ENCODE data around the gene MASP1.

GRCh38 chr3:187310226-187310625 is 18.7 kb upstream of the MASP1 start:
- TF ChIP-seq, protein P1, sequence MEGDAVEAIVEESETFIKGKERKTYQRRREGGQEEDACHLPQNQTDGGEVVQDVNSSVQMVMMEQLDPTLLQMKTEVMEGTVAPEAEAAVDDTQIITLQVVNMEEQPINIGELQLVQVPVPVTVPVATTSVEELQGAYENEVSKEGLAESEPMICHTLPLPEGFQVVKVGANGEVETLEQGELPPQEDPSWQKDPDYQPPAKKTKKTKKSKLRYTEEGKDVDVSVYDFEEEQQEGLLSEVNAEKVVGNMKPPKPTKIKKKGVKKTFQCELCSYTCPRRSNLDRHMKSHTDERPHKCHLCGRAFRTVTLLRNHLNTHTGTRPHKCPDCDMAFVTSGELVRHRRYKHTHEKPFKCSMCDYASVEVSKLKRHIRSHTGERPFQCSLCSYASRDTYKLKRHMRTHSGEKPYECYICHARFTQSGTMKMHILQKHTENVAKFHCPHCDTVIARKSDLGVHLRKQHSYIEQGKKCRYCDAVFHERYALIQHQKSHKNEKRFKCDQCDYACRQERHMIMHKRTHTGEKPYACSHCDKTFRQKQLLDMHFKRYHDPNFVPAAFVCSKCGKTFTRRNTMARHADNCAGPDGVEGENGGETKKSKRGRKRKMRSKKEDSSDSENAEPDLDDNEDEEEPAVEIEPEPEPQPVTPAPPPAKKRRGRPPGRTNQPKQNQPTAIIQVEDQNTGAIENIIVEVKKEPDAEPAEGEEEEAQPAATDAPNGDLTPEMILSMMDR (IDR thresholded peaks at IDR 0.05): no peak
- TF ChIP-seq POLR2A (IDR thresholded peaks at IDR 0.05): no peak
